Measurements from ENCODE around the gene PEX14.

PEX14 gene

GRCh38 chr1:10620776-10621175 is 146.0 kb downstream of the PEX14 start:
- DNase-seq (ENCODE audit: low read depth), result no peak

- no peak for DNase-seq (ENCODE audit: low read depth)
Observed at GRCh38 chr1:10621906-10622305, 147.2 kb downstream of the PEX14 start.

GRCh38 chr1:10622910-10623685 is 148.3 kb downstream of the PEX14 start:
- no peak for DNase-seq (ENCODE audit: low read depth)

GRCh38 chr1:10623686-10624145 is 149.0 kb downstream of the PEX14 start:
- no peak for DNase-seq (ENCODE audit: low read depth)

- no peak for DNase-seq (ENCODE audit: low read depth)
Observed at GRCh38 chr1:10624256-10625050, 149.7 kb downstream of the PEX14 start.

GRCh38 chr1:10625076-10625475 is 150.3 kb downstream of the PEX14 start:
- DNase-seq (ENCODE audit: low read depth), result no peak

- no peak for DNase-seq (ENCODE audit: low read depth)
Observed at GRCh38 chr1:10625554-10625953, 150.8 kb downstream of the PEX14 start.

- no peak for DNase-seq (ENCODE audit: low read depth)
Observed at GRCh38 chr1:10626131-10626731, 151.5 kb downstream of the PEX14 start.

GRCh38 chr1:10626791-10627410 is 152.2 kb downstream of the PEX14 start:
- no peak for DNase-seq (ENCODE audit: low read depth)

- no peak for DNase-seq (ENCODE audit: low read depth)
Observed at GRCh38 chr1:10628685-10629084, 153.9 kb downstream of the PEX14 start.

- no peak for DNase-seq (ENCODE audit: low read depth)
Observed at GRCh38 chr1:10629091-10629815, 154.5 kb downstream of the PEX14 start.

GRCh38 chr1:10629816-10630571 is 155.2 kb downstream of the PEX14 start:
- DNase-seq (ENCODE audit: low read depth), result no peak

GRCh38 chr1:10630661-10631120 is 155.9 kb downstream of the PEX14 start:
- DNase-seq (ENCODE audit: low read depth), result no peak

GRCh38 chr1:10631121-10631810 is 156.5 kb downstream of the PEX14 start:
- DNase-seq (ENCODE audit: low read depth), result no peak

- no peak for DNase-seq (ENCODE audit: low read depth)
Observed at GRCh38 chr1:10631811-10632593, 157.3 kb downstream of the PEX14 start.

GRCh38 chr1:10632691-10633090 is 157.9 kb downstream of the PEX14 start:
- DNase-seq (ENCODE audit: low read depth), result no peak

GRCh38 chr1:10633416-10633815 is 158.7 kb downstream of the PEX14 start:
- DNase-seq (ENCODE audit: low read depth), result no peak

GRCh38 chr1:10634075-10634427 is 159.3 kb downstream of the PEX14 start:
- DNase-seq (ENCODE audit: low read depth), result no peak

GRCh38 chr1:10634428-10635084 is 159.8 kb downstream of the PEX14 start:
- no peak for DNase-seq (ENCODE audit: low read depth)
